NOMO-1 treated with dmso at 0.1 percent for 144 hours (cell line): ENCODE measurements around the gene GPC5.

Source experiments
- DNase-seq: peaks from one replicate; lab custom pipeline; 2025; ENCODE audit not compliant: unreplicated experiment; lab: John Stamatoyannopoulos, UW

GPC5 gene

GRCh38 chr13:92316030-92316429 lies 917.6 kb downstream of the GPC5 start:
- DNase-seq = no peak

GRCh38 chr13:92317066-92317465 lies 918.6 kb downstream of the GPC5 start:
- DNase-seq = no peak

GRCh38 chr13:92320323-92320722 lies 921.9 kb downstream of the GPC5 start:
- no peak for DNase-seq

GRCh38 chr13:92321174-92321573 lies 922.8 kb downstream of the GPC5 start:
- DNase-seq = no peak

GRCh38 chr13:92345627-92346026 lies 947.2 kb downstream of the GPC5 start:
- DNase-seq = no peak

- DNase-seq = no peak
Measured at GRCh38 chr13:92346046-92346445, 947.6 kb downstream of the GPC5 start.

- DNase-seq = no peak
Measured at GRCh38 chr13:92354583-92354982, 956.2 kb downstream of the GPC5 start.

- no peak for DNase-seq
Measured at GRCh38 chr13:92355213-92355612, 956.8 kb downstream of the GPC5 start.

- no peak for DNase-seq
Measured at GRCh38 chr13:92362717-92363116, 964.3 kb downstream of the GPC5 start.

- no peak for DNase-seq
Measured at GRCh38 chr13:92365904-92366303, 967.5 kb downstream of the GPC5 start.

- DNase-seq = no peak
Measured at GRCh38 chr13:92377396-92377795, 979.0 kb downstream of the GPC5 start.

- DNase-seq = no peak
Measured at GRCh38 chr13:92379371-92379770, 981.0 kb downstream of the GPC5 start.

- DNase-seq = no peak
Measured at GRCh38 chr13:92384410-92384809, 986.0 kb downstream of the GPC5 start.

- DNase-seq = no peak
Measured at GRCh38 chr13:92387245-92387644, 988.8 kb downstream of the GPC5 start.

- DNase-seq = no peak
Measured at GRCh38 chr13:92390217-92390616, 991.8 kb downstream of the GPC5 start.

- DNase-seq = no peak
Measured at GRCh38 chr13:92403606-92404005, 1005.2 kb downstream of the GPC5 start.

- no peak for DNase-seq
Measured at GRCh38 chr13:92407858-92408257, 1009.4 kb downstream of the GPC5 start.

- DNase-seq = no peak
Measured at GRCh38 chr13:92412481-92412880, 1014.1 kb downstream of the GPC5 start.

- no peak for DNase-seq
Measured at GRCh38 chr13:92412996-92413395, 1014.6 kb downstream of the GPC5 start.

GRCh38 chr13:92413452-92413851 lies 1015.0 kb downstream of the GPC5 start:
- DNase-seq = no peak

GRCh38 chr13:92414851-92415250 lies 1016.4 kb downstream of the GPC5 start:
- no peak for DNase-seq

- no peak for DNase-seq
Measured at GRCh38 chr13:92415781-92416180, 1017.4 kb downstream of the GPC5 start.

GRCh38 chr13:92418818-92419412 lies 1020.5 kb downstream of the GPC5 start:
- no peak for DNase-seq

- DNase-seq = no peak
Measured at GRCh38 chr13:92429231-92429630, 1030.8 kb downstream of the GPC5 start.
